Cardiac septum (tissue), 1 donor: ENCODE results near the gene THAP8. TPM values are rescaled to one million over a fixed set of nuclear protein-coding genes. Genes with fewer than 3 reads are reported as not detected.

Experiments used
- DNase-seq: peaks from one replicate; pipeline ENCODE4 v3.0.0-alpha.2; 2020; ENCODE audit warnings: low spot score
- intact Hi-C: fragments of 100-400 bp; cut with DNase I; formaldehyde crosslinking; loops from one replicate; pipeline ENCODE4 v1.14.0; 2022
- total RNA-seq: library from RNA; stranded (reverse); fragmentation: NEBNext Ultra II Directional; extraction: Animal tissue kit (Norgen Biotek cat#: 25700); gene quantifications from one replicate; pipeline ENCODE4 v1.2.1, GENCODE V29; 2021
- donor health status: DM: no; HTN: no; CAD: no.

Gene THAP8
- total RNA-seq, 1 donor from 2014 or later: 3.9 TPM

GRCh38 chr19:36040495-36040894, 13.6 kb downstream of the THAP8 start:
- DNase-seq: no peak
- intact Hi-C loops: no loop called here

- intact Hi-C loops: no loop called here
- peak; percentile 87 for DNase-seq
Measured at GRCh38 chr19:36032251-36033104, 21.6 kb downstream of the THAP8 start, which contains the start of gene CLIP3. TSS of gene CLIP3 (minus strand) at chr19:36032873. CDS start at chr19:36032357, 516 bp downstream.

GRCh38 chr19:36031308-36031707, 22.8 kb downstream of the THAP8 start:
- DNase-seq: no peak
- intact Hi-C loops: no loop called here

GRCh38 chr19:36030264-36031148, 23.6 kb downstream of the THAP8 start:
- no peak for DNase-seq
- intact Hi-C loops: no loop called here

- intact Hi-C loops: no loop called here
- no peak for DNase-seq
Measured at GRCh38 chr19:36028313-36029041, 25.6 kb downstream of the THAP8 start.

- DNase-seq: no peak
- intact Hi-C loops: no loop called here
Measured at GRCh38 chr19:36027696-36028095, 26.4 kb downstream of the THAP8 start.

- no peak for DNase-seq
- intact Hi-C loops: no loop called here
Measured at GRCh38 chr19:36026091-36026876, 27.8 kb downstream of the THAP8 start.

GRCh38 chr19:36025541-36025940, 28.5 kb downstream of the THAP8 start:
- intact Hi-C loops: no loop called here
- DNase-seq: no peak

- intact Hi-C loops: no loop called here
- no peak for DNase-seq
Measured at GRCh38 chr19:36023432-36023831, 30.7 kb downstream of the THAP8 start.

- DNase-seq: no peak
- intact Hi-C loops: no loop called here
Measured at GRCh38 chr19:36019061-36019670, 34.9 kb downstream of the THAP8 start.

GRCh38 chr19:36014012-36014924, 39.8 kb downstream of the THAP8 start, which contains the start of gene ALKBH6:
TSS of gene ALKBH6 (minus strand) at chr19:36014213. CDS start at chr19:36013397, 816 bp downstream.
- peak; percentile 100 for DNase-seq
- intact Hi-C loops: no loop called here

- no peak for DNase-seq
- intact Hi-C loops: no loop called here
Measured at GRCh38 chr19:36013280-36014011, 40.6 kb downstream of the THAP8 start.

GRCh38 chr19:36010402-36010801, 43.7 kb downstream of the THAP8 start:
- no peak for DNase-seq
- intact Hi-C loops: no loop called here

GRCh38 chr19:36009633-36010379, 44.3 kb downstream of the THAP8 start:
- no peak for DNase-seq
- intact Hi-C loops: no loop called here

GRCh38 chr19:36009220-36009619, 44.9 kb downstream of the THAP8 start:
- intact Hi-C loops: no loop called here
- DNase-seq: peak; percentile 81

- intact Hi-C loops: no loop called here
- DNase-seq: no peak
Measured at GRCh38 chr19:36008336-36008978, 45.6 kb downstream of the THAP8 start, which contains the start of gene SYNE4. TSS of gene SYNE4 (minus strand) at chr19:36008813. CDS start at chr19:36008681, 132 bp downstream.
